PC-9 (cell line): ENCODE measurements around the gene TAOK1. TPM values are rescaled to one million over a fixed set of nuclear protein-coding genes. Genes with fewer than 3 reads are reported as not detected.

Experiments used
- BruUV-seq: library from RNA; stranded (reverse); fragments of 400-500 nt; replicated peaks from 2 replicates; lab custom pipeline; 2021; lab: Mats Ljungman, UMichigan
- CTCF ChIA-PET: fragments of 300-600 bp; sonication (Branson Sonifier 250); formaldehyde crosslinking; loops from one replicate; lab custom pipeline; 2022; ENCODE audit warnings: antibody characterized with exemption; lab: Charles Lee
- POLR2A ChIA-PET: fragments of 300-600 bp; sonication (Branson Sonifier 250); formaldehyde crosslinking; loops from one replicate; lab custom pipeline; 2022; ENCODE audit warnings: antibody characterized with exemption; ENCODE audit not compliant: unreplicated experiment; lab: Charles Lee
- DNase-seq, 2 experiments: peaks; one replicate each; pipeline versions ENCODE4 v3.0.0 to v3.0.0-alpha.2; 2015 to 2022; ENCODE audit warnings: mixed read lengths in 1 of 2
- H2AFZ ChIP-seq: fragments of 200-600 bp; sonication (generic); 2 replicates; pipeline ENCODE4 v1.8.1; 2017; ENCODE audit warnings: antibody characterized with exemption
- H3F3A ChIP-seq: fragments of 200-600 bp; sonication (generic); 2 replicates; pipeline ENCODE4 v1.8.1; 2017; ENCODE audit warnings: antibody characterized with exemption, mild to moderate bottlenecking, low read depth; ENCODE audit not compliant: insufficient read depth
- H3K27ac ChIP-seq: fragments of 200-600 bp; sonication (generic); 2 replicates; pipeline ENCODE4 v1.6.1; 2016; ENCODE audit warnings: mixed run types
- H3K27me3 ChIP-seq: fragments of 200-600 bp; sonication (generic); 2 replicates; pipeline ENCODE4 v1.6.1; 2016; ENCODE audit warnings: low read depth, mixed run types; ENCODE audit not compliant: insufficient read depth
- H3K36me3 ChIP-seq: fragments of 200-600 bp; sonication (generic); 2 replicates; pipeline ENCODE4 v1.6.1; 2016; ENCODE audit warnings: low read depth, mixed run types
- H3K4me1 ChIP-seq: fragments of 200-600 bp; sonication (generic); replicated peaks from 2 replicates; pipeline ENCODE4 v1.6.1; 2016; ENCODE audit warnings: mixed run types; ENCODE audit not compliant: insufficient read depth
- H3K4me2 ChIP-seq: fragments of 200-600 bp; sonication (generic); 2 replicates; pipeline ENCODE4 v1.6.1; 2017; ENCODE audit warnings: mixed run types
- H3K4me3 ChIP-seq: fragments of 200-600 bp; sonication (generic); 2 replicates; pipeline ENCODE4 v1.6.1; 2016; ENCODE audit warnings: mixed run types
- H3K79me2 ChIP-seq: fragments of 200-600 bp; sonication (generic); 2 replicates; pipeline ENCODE4 v1.6.1; 2017; ENCODE audit warnings: low read depth, mixed run types
- H3K9me2 ChIP-seq: fragments of 200-600 bp; sonication (generic); 2 replicates; pipeline ENCODE4 v1.8.1; 2017; ENCODE audit warnings: mild to moderate bottlenecking; ENCODE audit not compliant: insufficient read depth
- H3K9me3 ChIP-seq: fragments of 200-600 bp; sonication (generic); 2 replicates; pipeline ENCODE4 v1.8.1; 2016; ENCODE audit warnings: low read depth; ENCODE audit not compliant: insufficient read depth
- H4K20me1 ChIP-seq: fragments of 200-600 bp; sonication (generic); 2 replicates; pipeline ENCODE4 v1.8.1; 2017; ENCODE audit not compliant: insufficient read depth
- CTCF ChIP-seq: fragments of 200-600 bp; sonication (generic); conservative IDR thresholded peaks from 2 replicates; pipeline ENCODE4 v1.6.1; 2017; ENCODE audit warnings: mixed run types, antibody characterized with exemption, mild to moderate bottlenecking, moderate library complexity
- EZH2 ChIP-seq: fragments of 200-600 bp; sonication (generic); IDR thresholded peaks from 2 replicates; pipeline ENCODE4 v1.8.0; 2017; ENCODE audit warnings: antibody characterized with exemption, low read depth
- intact Hi-C: fragments of 100-400 bp; cut with micrococcal nuclease; formaldehyde crosslinking; loops from one replicate; pipeline ENCODE4 v1.10.0; 2022; ENCODE audit not compliant: unreplicated experiment
- total RNA-seq: library from RNA; stranded (reverse); gene quantifications from 2 replicates; pipeline ENCODE4 v1.2.3, GENCODE V29; 2021

Gene TAOK1
- total RNA-seq, 1 experiment from 2014 or later: 51.1 TPM

- no peaks in the 10 kb centered on the region for H3K27me3 ChIP-seq
- BruUV-seq: no TSS peak
- H2AFZ ChIP-seq: no peak overlapping the region
Observed at GRCh38 chr17:29579866-29580771, 190.0 kb downstream of the TAOK1 start.

GRCh38 chr17:29581583-29582253 lies 191.6 kb downstream of the TAOK1 start:
- Histone ChIP-seq H3K27me3 (no peaks in the 10 kb centered on the region), H3K79me2 (peaks cover 26% of the 10 kb centered on the region), H3K27ac (no peak overlapping the region), H3K9me2 (no peaks in the 10 kb centered on the region), H2AFZ (no peak overlapping the region), H3K4me1 (no peaks in the 10 kb centered on the region), H3K4me3 (no peak overlapping the region), H3K9me3 (no peaks in the 10 kb centered on the region), H3K36me3 (no peaks in the 10 kb centered on the region), H4K20me1 (peaks cover 9% of the 10 kb centered on the region), H3F3A (no peaks in the 10 kb centered on the region), H3K4me2 (no peak overlapping the region)
- peak in 1 of 2 experiments; percentile 21 for DNase-seq
- intact Hi-C loops: loop anchor here (2.0 kb wide), 1 partner anchor 439 kb away; no protein-coding TSS in a partner anchor
- TF ChIP-seq CTCF (no peak), EZH2 (no peak)
- BruUV-seq: no TSS peak
- CTCF ChIA-PET: interaction anchor here (0.6 to 1.6 kb wide), 4 partner anchors 58 to 601 kb away, joined by 4 to 22 read pairs (median 11); no protein-coding TSS in a partner anchor
- POLR2A ChIA-PET: interaction anchor here (0.6 kb wide), 2 partner anchors 58 to 211 kb away, joined by 3 read pairs; no protein-coding TSS in a partner anchor

More at GRCh38 chr17:29579866-29580771, 190.0 kb downstream of the TAOK1 start:
- Histone ChIP-seq H3K9me3 (no peaks in the 10 kb centered on the region), H3K36me3 (no peaks in the 10 kb centered on the region), H3K4me2 (no peak overlapping the region), H3K4me3 (no peak overlapping the region), H3F3A (no peaks in the 10 kb centered on the region), H4K20me1 (peaks cover 3% of the 10 kb centered on the region; the same call in 1 of the 2 replicates), H3K27ac (no peak overlapping the region), H3K4me1 (no peaks in the 10 kb centered on the region), H3K79me2 (peaks cover 11% of the 10 kb centered on the region), H3K9me2 (no peaks in the 10 kb centered on the region)
- intact Hi-C loops: loop anchor here (1.0 to 2.0 kb wide), 3 partner anchors 351 to 513 kb away; no protein-coding TSS in a partner anchor
- POLR2A ChIA-PET: no interaction called here
- TF ChIP-seq CTCF (peak; percentile 87), EZH2 (no peak)
- peak; percentile 69 to 83 for DNase-seq
- CTCF ChIA-PET: interaction anchor here (0.6 to 1.6 kb wide), 6 partner anchors 20 to 513 kb away, joined by 3 to 22 read pairs (median 7); no protein-coding TSS in a partner anchor

- no peak overlapping the region for H3K27ac ChIP-seq
- POLR2A ChIA-PET: interaction anchor here (0.6 kb wide), 1 partner anchor 212 kb away, joined by 3 read pairs; no protein-coding TSS in a partner anchor
- intact Hi-C loops: no loop called here
- TF ChIP-seq EZH2 (no peak), CTCF (no peak)
- peak in 1 of 2 experiments; percentile 3 for DNase-seq
- H3K4me2 ChIP-seq: no peak overlapping the region
- H4K20me1 ChIP-seq: peaks cover 11% of the 10 kb centered on the region
- H3K4me3 ChIP-seq: no peak overlapping the region
- no peaks in the 10 kb centered on the region for H3K9me3 ChIP-seq
- peaks cover 4% of the 10 kb centered on the region; the same call in 1 of the 2 replicates for H3K4me1 ChIP-seq
- BruUV-seq: no TSS peak
- no peak overlapping the region for H2AFZ ChIP-seq
- H3K79me2 ChIP-seq: peaks cover 32% of the 10 kb centered on the region
- H3K36me3 ChIP-seq: no peaks in the 10 kb centered on the region
- CTCF ChIA-PET: interaction anchor here (0.6 kb wide), 1 partner anchor 439 kb away, joined by 3 read pairs; no protein-coding TSS in a partner anchor
- no peaks in the 10 kb centered on the region for H3K27me3 ChIP-seq
- no peaks in the 10 kb centered on the region for H3K9me2 ChIP-seq
- no peaks in the 10 kb centered on the region for H3F3A ChIP-seq
Observed at GRCh38 chr17:29582254-29582765, 192.1 kb downstream of the TAOK1 start.
